GM21360 (cell line): ENCODE measurements around the gene CDCA4.

Experiments
- ATAC-seq: cut with Tn5 transposase; IDR thresholded peaks from one replicate; pipeline ENCODE4 v1.9.1; 2021; ENCODE audit warnings: mild to moderate bottlenecking, moderate library complexity; ENCODE audit not compliant: unreplicated experiment

CDCA4 gene

DNA sequence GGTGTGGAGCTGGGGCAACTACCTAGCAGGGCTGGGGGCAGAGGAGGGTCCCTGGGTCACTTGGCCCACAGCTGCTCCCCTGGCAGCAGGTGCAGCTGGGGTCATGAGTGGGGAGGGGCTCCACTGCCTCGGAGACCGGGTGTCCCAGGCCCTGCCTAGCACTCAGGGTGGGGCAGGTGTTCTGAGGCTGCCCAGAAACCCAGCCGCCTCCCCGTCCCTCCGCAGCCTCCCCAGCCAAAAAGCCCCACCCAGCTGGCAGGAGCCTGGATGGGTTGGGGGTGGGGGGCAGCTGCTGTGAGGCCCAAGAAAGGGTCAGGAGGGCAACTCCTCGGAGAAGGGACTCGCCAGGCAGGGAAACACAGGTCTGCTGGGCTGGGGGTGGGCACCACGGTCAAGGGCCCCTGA is 53.9 kb downstream of the CDCA4 start:
- no peak for ATAC-seq

DNA sequence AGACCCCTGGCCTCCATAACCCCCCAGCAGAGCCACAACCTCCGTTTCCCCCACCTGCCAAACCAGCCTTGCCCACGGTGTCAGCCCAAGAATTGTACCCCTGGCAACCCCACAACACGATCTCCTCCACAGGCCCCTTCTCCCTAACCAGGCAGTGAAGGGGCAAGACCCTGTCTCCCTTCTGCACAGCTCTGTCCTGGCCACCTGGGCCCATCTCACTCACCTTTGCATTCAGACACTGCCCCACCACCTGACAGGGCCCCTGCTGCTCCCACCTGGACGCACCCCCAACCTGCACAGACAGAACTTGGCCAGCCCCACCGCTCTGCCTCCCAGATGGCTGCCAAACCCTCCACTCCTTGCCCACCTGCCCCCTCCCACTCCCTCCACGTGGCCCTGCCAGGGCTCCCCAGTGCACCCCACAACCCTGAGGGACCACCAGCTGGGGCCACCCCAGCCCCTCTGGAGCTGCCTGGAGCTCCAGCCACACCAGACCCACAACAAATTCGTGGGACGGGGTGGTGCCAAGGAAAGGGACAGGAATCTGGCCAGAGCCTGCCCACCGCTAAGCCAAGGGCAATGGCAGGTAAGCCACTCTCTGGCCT is 54.5 kb downstream of the CDCA4 start:
- no peak for ATAC-seq

DNA sequence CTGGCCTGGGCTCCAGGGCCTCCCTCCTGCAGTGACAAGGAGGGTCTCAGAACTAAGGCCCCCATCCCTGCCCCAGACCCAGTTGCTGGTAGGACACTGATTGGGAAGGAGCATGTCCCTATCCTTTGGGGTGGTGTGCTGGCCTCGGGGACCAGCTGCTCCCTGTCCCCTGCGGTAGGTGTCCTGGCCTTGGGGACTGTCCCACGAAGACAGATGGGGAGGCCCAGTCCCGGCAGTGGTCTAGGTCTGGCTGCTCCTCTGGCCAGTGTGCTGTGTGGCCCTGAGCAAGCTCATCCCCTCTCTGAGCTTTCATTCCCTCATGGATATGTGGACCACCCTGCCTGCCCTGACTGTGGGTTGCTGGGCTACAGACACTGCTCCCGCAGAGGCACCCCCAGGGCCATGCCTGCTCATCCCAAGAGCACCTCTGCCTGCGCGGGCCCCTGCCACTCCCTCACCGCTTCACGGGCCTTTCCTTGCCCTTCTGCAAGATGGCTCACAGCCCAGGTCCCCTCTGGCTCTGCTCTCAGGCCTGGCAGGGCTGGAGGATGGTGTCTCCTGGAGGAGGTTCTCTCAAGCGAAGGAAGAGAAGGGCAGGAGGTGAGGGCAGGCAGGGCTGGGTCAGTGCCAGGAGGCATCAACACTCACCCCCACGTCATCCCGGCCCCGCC is 55.2 kb downstream of the CDCA4 start:
- no peak for ATAC-seq

DNA sequence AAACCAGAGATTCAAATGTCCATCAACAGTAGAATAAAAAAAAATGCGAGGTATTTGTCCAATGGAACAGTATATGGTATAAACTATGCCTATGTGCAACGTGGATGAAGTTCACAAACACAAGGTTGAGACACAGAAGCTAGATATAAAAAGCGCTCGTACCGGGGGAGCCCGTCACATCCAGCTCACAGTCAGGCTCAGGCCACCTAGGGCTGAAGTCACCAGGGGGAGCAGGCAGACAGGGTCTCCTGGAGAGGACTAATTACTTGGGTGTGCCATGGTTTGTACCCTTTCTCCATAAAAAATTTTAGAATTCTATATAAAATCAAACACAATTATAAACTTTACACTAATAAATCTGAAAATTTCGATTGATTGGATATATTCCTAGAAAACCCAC is 56.3 kb downstream of the CDCA4 start:
- ATAC-seq = no peak
